ENCODE results near the gene MPZL2. TPM values are rescaled to one million over a fixed set of nuclear protein-coding genes. Genes with fewer than 3 reads are reported as not detected.
A peak's percentile ranks its signal among the peaks of the same experiment; 100 is the strongest.

MPZL2 gene
- total RNA-seq, 4 donors from 2014 or later: 21.0 to 32.4 (median 22.3) TPM

DNA sequence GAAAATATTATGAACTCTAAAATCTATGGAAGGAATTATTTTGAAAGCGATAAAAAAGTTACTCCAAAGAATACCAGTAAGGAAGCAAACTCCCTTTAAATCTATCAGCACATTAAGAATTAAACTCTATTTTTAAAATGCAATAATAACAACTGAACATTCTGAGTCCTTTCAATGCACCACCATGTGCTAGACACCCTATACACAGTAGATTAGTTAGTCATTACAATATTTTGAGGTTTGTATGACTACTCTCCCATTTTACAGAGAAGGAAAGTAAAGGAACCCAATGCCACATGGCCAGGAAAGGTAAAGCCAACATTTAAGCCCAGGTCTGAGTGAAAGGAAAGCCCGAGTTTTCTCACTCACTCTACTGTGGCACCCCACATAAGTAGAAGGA lies 57.0 kb downstream of the MPZL2 start:
- Histone ChIP-seq H3K9me3 (no peaks in the 10 kb centered on the region), H3K27ac (peak overlapping the region in 2 of 4 donors; percentile 3 to 5), H3K4me3 (no peak overlapping the region), H3K27me3 (no peaks in the 10 kb centered on the region), H3K36me3 (no peaks in the 10 kb centered on the region), H3K4me1 (peaks cover 0 to 17% (median 0%) of the 10 kb centered on the region in 4 donors)
- no peak for DNase-seq
- no peak for TF ChIP-seq CTCF (IDR thresholded peaks at IDR 0.05)
- no peak for TF ChIP-seq POLR2A (IDR thresholded peaks at IDR 0.05)

GRCh38 chr11:118206391-118207031 lies 57.6 kb downstream of the MPZL2 start:
- TF ChIP-seq POLR2A (IDR thresholded peaks at IDR 0.05) (no peak), CTCF (IDR thresholded peaks at IDR 0.05) (no peak)

GRCh38 chr11:118205606-118206378 lies 58.3 kb downstream of the MPZL2 start:
- TF ChIP-seq CTCF (IDR thresholded peaks at IDR 0.05) (no peak), POLR2A (IDR thresholded peaks at IDR 0.05) (no peak)
- Histone ChIP-seq H3K4me3 (no peak overlapping the region), H3K4me1 (peaks cover 0 to 24% (median 0%) of the 10 kb centered on the region in 4 donors), H3K9me3 (no peaks in the 10 kb centered on the region), H3K36me3 (no peaks in the 10 kb centered on the region), H3K27ac (peak overlapping the region in 3 of 4 donors; percentile 27 to 45 (median 28)), H3K27me3 (no peaks in the 10 kb centered on the region)
- DNase-seq: no peak

More at GRCh38 chr11:118206391-118207031, 57.6 kb downstream of the MPZL2 start:
- Histone ChIP-seq H3K4me1 (peaks cover 0 to 22% (median 0%) of the 10 kb centered on the region in 4 donors), H3K4me3 (no peak overlapping the region), H3K27me3 (no peaks in the 10 kb centered on the region), H3K9me3 (no peaks in the 10 kb centered on the region), H3K27ac (peak overlapping the region; percentile 5 to 45 (median 28)), H3K36me3 (no peaks in the 10 kb centered on the region)
- no peak for DNase-seq

Small RNAs within 50 kb of the gene (small RNA-seq; reads per million reads assigned to genes)
- 0 reads per million in 2 donors for gene HSPE1P18

Other genes with a start within 250 kb of the MPZL2 start
- 100 to 1,000 TPM in 2 of 4 donors, 10 to 100 TPM in 2; 41.3 to 274 (median 159) TPM for gene TMPRSS4, start 187.2 kb downstream of the MPZL2 start, total RNA-seq
- gene SMIM35, start 177.3 kb downstream of the MPZL2 start, total RNA-seq: not detected
- gene SCN4B, start 111.5 kb downstream of the MPZL2 start, total RNA-seq: 1 to 10 TPM in 2 of 4 donors, under 1 TPM in 2; 0.35 to 8.3 (median 1.4) TPM
- under 1 TPM in 2 of 4 donors, not detected in 2; 0.13 to 0.38 TPM for gene SCN2B, start 87.7 kb downstream of the MPZL2 start, total RNA-seq
- 10 to 100 TPM in 3 of 4 donors, 1 to 10 TPM in 1; 7.5 to 83.3 (median 14.4) TPM for gene JAML, start 39.3 kb downstream of the MPZL2 start, total RNA-seq
- gene MPZL3, start 11.9 kb downstream of the MPZL2 start, total RNA-seq: 10 to 100 TPM in 1 of 4 donors, 1 to 10 TPM in 2, under 1 TPM in 1; 0.83 to 15.4 (median 7.8) TPM
- gene CD3E, start 40.4 kb upstream of the MPZL2 start, total RNA-seq: 1 to 10 TPM; 6.6 to 9.9 (median 8.7) TPM
- gene CD3D, start 78.4 kb upstream of the MPZL2 start, total RNA-seq: 10 to 100 TPM; 15.4 to 26.6 (median 21.1) TPM
- gene CD3G, start 80.0 kb upstream of the MPZL2 start, total RNA-seq: 1 to 10 TPM; 4.7 to 7.0 (median 5.4) TPM
- gene UBE4A, start 95.3 kb upstream of the MPZL2 start, total RNA-seq: 10 to 100 TPM; 47.7 to 60.1 (median 54.1) TPM
- 10 to 100 TPM; 38.5 to 89.8 (median 51.6) TPM for gene ATP5MG, start 137.3 kb upstream of the MPZL2 start, total RNA-seq
- gene KMT2A, start 172.2 kb upstream of the MPZL2 start, total RNA-seq: 100 to 1,000 TPM in 1 of 4 donors, 10 to 100 TPM in 3; 46.6 to 110 (median 74.3) TPM